Nephron (organoid): Measurements from ENCODE around the gene U2SURP.
A peak's percentile ranks its signal among the peaks of the same experiment; 100 is the strongest.

Experiments
- H3K27ac Mint-ChIP-seq, 3 experiments: 2 replicates each; pipeline ENCODE4 v1.8.0; 2020; ENCODE audit warnings: mixed read lengths in 3 of 3, mild to moderate bottlenecking in 2 of 3, moderate library complexity in 1 of 3
- H3K27me3 Mint-ChIP-seq: 2 replicates; pipeline ENCODE4 v1.8.0; 2021; ENCODE audit warnings: low read depth, mild to moderate bottlenecking, moderate library complexity, mixed read lengths
- H3K36me3 Mint-ChIP-seq: 2 replicates; pipeline ENCODE4 v1.8.0; 2020; ENCODE audit warnings: low read depth, mixed read lengths
- H3K4me1 Mint-ChIP-seq: 2 replicates; pipeline ENCODE4 v1.8.0; 2020; ENCODE audit warnings: mixed read lengths
- H3K4me3 Mint-ChIP-seq, 3 experiments: 2 replicates each; pipeline ENCODE4 v1.8.0; 2020; ENCODE audit warnings: mild to moderate bottlenecking in 3 of 3, mixed read lengths in 3 of 3, moderate library complexity in 2 of 3
- H3K9me3 Mint-ChIP-seq: 2 replicates; pipeline ENCODE4 v1.8.0; 2020; ENCODE audit warnings: mixed read lengths
- CTCF ChIP-seq, 3 experiments: fragments of 200-600 bp; sonication (generic); IDR thresholded peaks; one replicate each; pipeline ENCODE4 v1.5.0; 2021; ENCODE audit warnings: antibody characterized with exemption in 3 of 3; ENCODE audit not compliant: unreplicated experiment in 3 of 3

U2SURP gene

GRCh38 chr3:142972092-142972753, 29.1 kb upstream of the U2SURP start:
- no peak overlapping the region for H3K4me3 Mint-ChIP-seq
- no peak for TF ChIP-seq CTCF (IDR thresholded peaks at IDR 0.05; ENCODE audit: unreplicated experiment in 3 of 3)
- peaks cover 14% of the 10 kb centered on the region for H3K27me3 Mint-ChIP-seq
- H3K9me3 Mint-ChIP-seq: no peaks in the 10 kb centered on the region
- H3K36me3 Mint-ChIP-seq: no peaks in the 10 kb centered on the region
- no peak overlapping the region for H3K27ac Mint-ChIP-seq
- H3K4me1 Mint-ChIP-seq: no peaks in the 10 kb centered on the region

GRCh38 chr3:142973217-142974009, 28.0 kb upstream of the U2SURP start:
- Mint-ChIP-seq H3K9me3 (no peaks in the 10 kb centered on the region), H3K27ac (no peak overlapping the region), H3K4me3 (no peak overlapping the region), H3K4me1 (no peaks in the 10 kb centered on the region), H3K36me3 (no peaks in the 10 kb centered on the region), H3K27me3 (peaks cover 12% of the 10 kb centered on the region)
- no peak for TF ChIP-seq CTCF (IDR thresholded peaks at IDR 0.05; ENCODE audit: unreplicated experiment in 3 of 3)

GRCh38 chr3:142975316-142975995, 25.9 kb upstream of the U2SURP start:
- Mint-ChIP-seq H3K4me1 (no peaks in the 10 kb centered on the region), H3K27ac (no peak overlapping the region), H3K9me3 (no peaks in the 10 kb centered on the region), H3K4me3 (no peak overlapping the region), H3K36me3 (no peaks in the 10 kb centered on the region), H3K27me3 (peaks cover 5% of the 10 kb centered on the region)
- peak in 1 of 3 experiments; percentile 11 for TF ChIP-seq CTCF (IDR thresholded peaks at IDR 0.05; ENCODE audit: unreplicated experiment in 3 of 3)

GRCh38 chr3:142976621-142977398, 24.6 kb upstream of the U2SURP start:
- Mint-ChIP-seq H3K4me1 (no peaks in the 10 kb centered on the region), H3K4me3 (no peak overlapping the region), H3K36me3 (no peaks in the 10 kb centered on the region), H3K9me3 (no peaks in the 10 kb centered on the region), H3K27ac (peak overlapping the region in 1 of 3 experiments; percentile 32), H3K27me3 (peaks cover 2% of the 10 kb centered on the region)
- TF ChIP-seq CTCF (IDR thresholded peaks at IDR 0.05; ENCODE audit: unreplicated experiment in 3 of 3): no peak

GRCh38 chr3:142977399-142977728, 24.0 kb upstream of the U2SURP start:
- no peak overlapping the region for H3K27ac Mint-ChIP-seq
- TF ChIP-seq CTCF (IDR thresholded peaks at IDR 0.05; ENCODE audit: unreplicated experiment in 3 of 3): no peak
- no peaks in the 10 kb centered on the region for H3K4me1 Mint-ChIP-seq
- no peak overlapping the region for H3K4me3 Mint-ChIP-seq
- H3K9me3 Mint-ChIP-seq: no peaks in the 10 kb centered on the region
- H3K36me3 Mint-ChIP-seq: no peaks in the 10 kb centered on the region
- H3K27me3 Mint-ChIP-seq: no peaks in the 10 kb centered on the region
